OCI-LY7 (cell line): Measurements from ENCODE around the gene NOTCH3.

Experiments used
- EZH2phosphoT487 ChIP-seq: fragments of 200-600 bp; sonication (generic); IDR thresholded peaks from 2 replicates; pipeline ENCODE4 v1.6.1; 2018; ENCODE audit warnings: low read depth, borderline replicate concordance, mild to moderate bottlenecking, mixed run types, antibody characterized with exemption, low read length, moderate library complexity, mixed read lengths
- TF ChIP-seq, protein P1 (sequence below): fragments of 200-600 bp; sonication (generic); conservative IDR thresholded peaks from 2 replicates; pipeline ENCODE4 v1.5.1; 2014; ENCODE audit warnings: mild to moderate bottlenecking, antibody characterized with exemption, low read length, moderate library complexity, mixed read lengths

DNA sequence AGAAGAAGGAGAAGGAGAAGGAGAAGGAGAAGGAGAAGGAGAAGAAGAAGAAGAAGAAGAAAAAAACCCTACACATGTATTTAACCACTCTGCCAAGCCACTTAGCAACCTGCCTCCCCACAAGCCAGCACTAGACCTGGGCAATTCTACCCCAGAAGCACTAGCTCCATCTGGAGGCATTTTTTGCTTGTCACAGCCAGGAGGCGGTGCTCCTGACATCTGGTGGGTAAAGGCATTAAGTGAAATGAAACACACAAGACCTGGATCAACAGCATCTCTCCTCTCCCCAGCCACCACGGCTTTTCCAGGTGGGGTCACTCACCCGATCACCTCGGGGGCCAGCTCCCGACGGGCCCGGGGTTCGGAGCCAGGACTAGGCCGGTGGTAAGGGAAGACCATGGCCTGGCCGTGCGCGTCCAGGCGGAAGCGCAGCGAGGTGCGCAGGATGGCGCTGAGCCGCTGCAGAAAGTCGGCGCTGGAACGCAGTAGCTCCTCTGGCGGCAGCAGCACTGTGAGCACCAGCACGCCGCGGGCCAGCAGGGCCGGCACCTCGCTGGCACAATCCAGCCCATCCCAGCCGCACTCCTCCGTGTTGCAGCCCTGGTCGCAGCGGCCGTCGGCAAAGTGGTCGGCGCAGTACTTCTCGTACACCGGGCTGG is 26.9 kb downstream of the NOTCH3 start:
- TF ChIP-seq, protein P1, sequence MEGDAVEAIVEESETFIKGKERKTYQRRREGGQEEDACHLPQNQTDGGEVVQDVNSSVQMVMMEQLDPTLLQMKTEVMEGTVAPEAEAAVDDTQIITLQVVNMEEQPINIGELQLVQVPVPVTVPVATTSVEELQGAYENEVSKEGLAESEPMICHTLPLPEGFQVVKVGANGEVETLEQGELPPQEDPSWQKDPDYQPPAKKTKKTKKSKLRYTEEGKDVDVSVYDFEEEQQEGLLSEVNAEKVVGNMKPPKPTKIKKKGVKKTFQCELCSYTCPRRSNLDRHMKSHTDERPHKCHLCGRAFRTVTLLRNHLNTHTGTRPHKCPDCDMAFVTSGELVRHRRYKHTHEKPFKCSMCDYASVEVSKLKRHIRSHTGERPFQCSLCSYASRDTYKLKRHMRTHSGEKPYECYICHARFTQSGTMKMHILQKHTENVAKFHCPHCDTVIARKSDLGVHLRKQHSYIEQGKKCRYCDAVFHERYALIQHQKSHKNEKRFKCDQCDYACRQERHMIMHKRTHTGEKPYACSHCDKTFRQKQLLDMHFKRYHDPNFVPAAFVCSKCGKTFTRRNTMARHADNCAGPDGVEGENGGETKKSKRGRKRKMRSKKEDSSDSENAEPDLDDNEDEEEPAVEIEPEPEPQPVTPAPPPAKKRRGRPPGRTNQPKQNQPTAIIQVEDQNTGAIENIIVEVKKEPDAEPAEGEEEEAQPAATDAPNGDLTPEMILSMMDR: peak; percentile 62
- TF ChIP-seq EZH2phosphoT487: no peak
